Chondrocyte (in vitro differentiated cells): Measurements from ENCODE around the gene FZD7. TPM values are rescaled to one million over a fixed set of nuclear protein-coding genes. Genes with fewer than 3 reads are reported as not detected.
A peak's percentile ranks its signal among the peaks of the same experiment; 100 is the strongest.

Experiments
- DNase-seq: peaks from one replicate; pipeline ENCODE4 v3.0.0; 2021; ENCODE audit warnings: mixed read lengths, low spot score
- H3K27ac Mint-ChIP-seq: one replicate; pipeline ENCODE4 v1.8.0; 2021; ENCODE audit warnings: mild to moderate bottlenecking, moderate library complexity, mixed read lengths; ENCODE audit not compliant: unreplicated experiment
- H3K27me3 Mint-ChIP-seq: 2 replicates; pipeline ENCODE4 v1.8.0; 2021; ENCODE audit warnings: low read depth, mixed read lengths
- H3K36me3 Mint-ChIP-seq: 2 replicates; pipeline ENCODE4 v1.8.0; 2021; ENCODE audit warnings: low read depth, mixed read lengths
- H3K4me1 Mint-ChIP-seq: 2 replicates; pipeline ENCODE4 v1.8.0; 2021; ENCODE audit warnings: low read depth, mild to moderate bottlenecking, mixed read lengths
- H3K4me3 Mint-ChIP-seq: one replicate; pipeline ENCODE4 v1.8.0; 2021; ENCODE audit warnings: mild to moderate bottlenecking, moderate library complexity, mixed read lengths; ENCODE audit not compliant: unreplicated experiment
- H3K9me3 Mint-ChIP-seq: 2 replicates; pipeline ENCODE4 v1.8.0; 2021; ENCODE audit warnings: low read depth, mixed read lengths
- long read RNA-seq: library from polyadenylated mRNA; stranded (forward); transcript quantifications from one replicate; pipeline ENCODE4 v2.0.0, GENCODE V29; 2021
- total RNA-seq: library from RNA; stranded (reverse); gene quantifications from 3 replicates; pipeline ENCODE4 v1.2.1, GENCODE V29; 2021
- TF ChIP-seq, protein P1 (sequence below): fragments of 200-600 bp; sonication (generic); IDR thresholded peaks from 2 replicates; pipeline ENCODE4 v1.5.0; 2021; ENCODE audit warnings: antibody characterized with exemption, mild to moderate bottlenecking, moderate library complexity

The FZD7 gene
- total RNA-seq = 61.0 to 66.2 TPM (median 63.1 TPM) in 3 replicates
- long read RNA-seq, transcript FZD7-201 (1 exons, 3,859 nt) = major isoform, 138 of 138 reads
- long read RNA-seq, partial matches to known transcripts = 0 of 138 reads
- long read RNA-seq, other reads (novel, unspliced or antisense) = 0 of 138 reads

DNA sequence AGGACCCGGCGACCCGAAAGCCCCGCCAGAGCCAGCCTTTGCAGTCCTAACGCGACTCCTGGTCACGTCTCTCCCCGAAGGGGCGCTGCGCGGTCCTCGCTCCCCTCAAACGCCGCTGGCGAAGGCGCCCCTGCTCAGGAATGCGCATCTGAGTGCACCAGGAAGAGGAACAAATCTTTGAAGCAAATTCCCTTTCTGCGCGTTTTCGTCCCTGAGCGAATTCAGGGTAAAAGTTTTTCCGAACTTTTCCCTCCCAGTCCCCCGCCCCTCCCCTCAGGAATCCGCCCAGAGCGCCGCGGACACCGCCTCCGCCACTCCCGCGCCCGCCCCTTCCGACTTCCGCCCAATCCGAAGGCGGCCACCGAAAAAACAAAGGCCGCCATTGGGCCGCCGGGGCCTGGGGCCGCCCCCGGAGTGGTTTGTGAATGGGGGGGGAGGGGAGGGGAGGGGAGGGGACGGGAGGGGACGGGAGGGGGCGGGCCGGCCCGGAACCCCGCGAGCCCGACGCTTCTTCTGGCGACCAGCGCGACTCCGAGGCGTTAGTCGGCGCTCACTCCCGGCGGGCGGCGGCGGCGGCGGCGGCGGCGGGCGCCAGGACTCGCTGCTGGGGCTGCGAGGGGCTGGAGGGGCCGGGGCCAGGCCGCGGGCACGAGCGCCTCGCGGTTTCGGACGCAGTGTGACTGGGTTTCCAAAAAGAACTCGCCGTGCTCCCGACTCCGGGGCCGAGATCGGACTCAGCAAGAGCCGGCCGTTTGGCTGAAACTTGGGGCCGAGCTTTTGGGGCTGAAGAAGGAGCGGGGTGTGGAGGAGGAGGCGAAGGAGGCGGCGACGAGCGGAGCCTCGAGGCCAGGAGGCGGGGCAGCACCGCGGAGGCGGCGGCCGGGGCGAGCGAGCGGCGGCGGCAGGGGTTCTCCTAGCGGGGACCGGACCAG lies at the start of gene FZD7:
Gene FZD7 (plus strand): TSS at position 539 of the 932 bp plus-strand sequence. CDS start 793 bp downstream, outside the sequence.
- Mint-ChIP-seq H3K27ac (peak within 1 kb of the TSS; percentile 94), H3K36me3 (peaks cover 1% of the 10 kb centered on the region), H3K9me3 (no peaks in the 10 kb centered on the region), H3K27me3 (no peaks in the 10 kb centered on the region), H3K4me1 (peaks cover 30% of the 10 kb centered on the region), H3K4me3 (peak within 1 kb of the TSS; percentile 82)
- peak; percentile 97 for DNase-seq
- TF ChIP-seq, protein P1, sequence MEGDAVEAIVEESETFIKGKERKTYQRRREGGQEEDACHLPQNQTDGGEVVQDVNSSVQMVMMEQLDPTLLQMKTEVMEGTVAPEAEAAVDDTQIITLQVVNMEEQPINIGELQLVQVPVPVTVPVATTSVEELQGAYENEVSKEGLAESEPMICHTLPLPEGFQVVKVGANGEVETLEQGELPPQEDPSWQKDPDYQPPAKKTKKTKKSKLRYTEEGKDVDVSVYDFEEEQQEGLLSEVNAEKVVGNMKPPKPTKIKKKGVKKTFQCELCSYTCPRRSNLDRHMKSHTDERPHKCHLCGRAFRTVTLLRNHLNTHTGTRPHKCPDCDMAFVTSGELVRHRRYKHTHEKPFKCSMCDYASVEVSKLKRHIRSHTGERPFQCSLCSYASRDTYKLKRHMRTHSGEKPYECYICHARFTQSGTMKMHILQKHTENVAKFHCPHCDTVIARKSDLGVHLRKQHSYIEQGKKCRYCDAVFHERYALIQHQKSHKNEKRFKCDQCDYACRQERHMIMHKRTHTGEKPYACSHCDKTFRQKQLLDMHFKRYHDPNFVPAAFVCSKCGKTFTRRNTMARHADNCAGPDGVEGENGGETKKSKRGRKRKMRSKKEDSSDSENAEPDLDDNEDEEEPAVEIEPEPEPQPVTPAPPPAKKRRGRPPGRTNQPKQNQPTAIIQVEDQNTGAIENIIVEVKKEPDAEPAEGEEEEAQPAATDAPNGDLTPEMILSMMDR = peak; percentile 62

DNA sequence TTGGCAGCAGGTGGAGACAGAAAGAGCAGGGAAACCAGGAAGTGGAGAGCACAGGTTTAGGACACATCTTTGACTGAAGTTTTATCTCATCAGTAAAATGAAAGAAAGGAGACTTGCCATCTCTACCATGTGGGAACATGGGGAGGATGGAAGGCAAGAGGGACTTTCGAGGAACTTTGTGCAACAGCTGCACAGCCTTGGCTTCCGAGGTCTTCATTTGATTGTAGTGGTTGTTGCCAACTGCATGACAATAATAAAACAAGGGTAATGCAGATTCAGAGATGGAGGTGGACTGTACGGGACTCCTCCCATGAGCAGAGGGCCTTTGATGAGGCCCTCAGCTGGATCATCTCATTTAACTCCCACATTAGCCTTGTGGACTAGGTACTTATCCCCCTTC lies 49.3 kb upstream of the FZD7 start:
- Mint-ChIP-seq H3K9me3 (no peaks in the 10 kb centered on the region), H3K27ac (no peak overlapping the region), H3K36me3 (no peaks in the 10 kb centered on the region), H3K4me1 (peaks cover 24% of the 10 kb centered on the region), H3K27me3 (no peaks in the 10 kb centered on the region), H3K4me3 (no peak overlapping the region)
- TF ChIP-seq, protein P1 = no peak
- no peak for DNase-seq

DNA sequence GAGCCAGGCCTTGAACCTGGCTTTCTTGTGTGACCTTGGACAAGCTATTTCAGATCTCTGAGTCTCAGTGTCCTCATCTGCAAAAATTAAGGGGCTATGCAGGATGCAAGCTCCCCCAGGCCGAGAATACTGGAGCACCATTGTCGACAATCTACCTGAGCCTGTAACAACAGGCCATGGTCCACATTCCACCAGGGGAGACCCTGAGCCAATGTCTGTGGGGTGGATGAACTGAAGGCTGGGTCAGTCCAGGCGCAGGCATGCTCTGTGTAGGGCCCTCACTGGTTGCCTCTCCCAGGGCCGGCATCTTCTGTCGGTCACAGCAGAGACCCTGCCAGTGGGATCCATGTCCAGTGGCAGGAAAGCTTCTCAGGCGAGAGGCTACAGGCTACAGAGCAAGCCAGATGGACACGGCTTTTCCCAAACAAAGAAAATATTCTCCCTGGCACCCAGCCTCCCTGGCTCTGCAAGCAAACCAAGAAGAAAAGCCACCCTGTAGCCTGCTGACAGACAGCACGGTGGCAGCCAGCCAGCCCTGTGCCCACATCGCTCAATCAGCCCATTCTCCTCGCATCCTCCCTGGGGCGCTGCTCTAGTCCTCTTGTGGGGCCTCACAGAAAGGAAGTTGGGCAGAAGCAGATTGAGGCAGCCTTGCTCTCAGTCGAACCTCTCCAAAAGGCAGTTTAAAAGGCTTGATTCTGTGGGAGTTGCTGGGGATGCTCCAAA lies 48.7 kb upstream of the FZD7 start:
- H3K9me3 Mint-ChIP-seq = no peaks in the 10 kb centered on the region
- no peak overlapping the region for H3K4me3 Mint-ChIP-seq
- H3K4me1 Mint-ChIP-seq = peaks cover 24% of the 10 kb centered on the region
- no peaks in the 10 kb centered on the region for H3K36me3 Mint-ChIP-seq
- TF ChIP-seq, protein P1 = no peak
- DNase-seq = no peak
- H3K27me3 Mint-ChIP-seq = no peaks in the 10 kb centered on the region
- no peak overlapping the region for H3K27ac Mint-ChIP-seq

DNA sequence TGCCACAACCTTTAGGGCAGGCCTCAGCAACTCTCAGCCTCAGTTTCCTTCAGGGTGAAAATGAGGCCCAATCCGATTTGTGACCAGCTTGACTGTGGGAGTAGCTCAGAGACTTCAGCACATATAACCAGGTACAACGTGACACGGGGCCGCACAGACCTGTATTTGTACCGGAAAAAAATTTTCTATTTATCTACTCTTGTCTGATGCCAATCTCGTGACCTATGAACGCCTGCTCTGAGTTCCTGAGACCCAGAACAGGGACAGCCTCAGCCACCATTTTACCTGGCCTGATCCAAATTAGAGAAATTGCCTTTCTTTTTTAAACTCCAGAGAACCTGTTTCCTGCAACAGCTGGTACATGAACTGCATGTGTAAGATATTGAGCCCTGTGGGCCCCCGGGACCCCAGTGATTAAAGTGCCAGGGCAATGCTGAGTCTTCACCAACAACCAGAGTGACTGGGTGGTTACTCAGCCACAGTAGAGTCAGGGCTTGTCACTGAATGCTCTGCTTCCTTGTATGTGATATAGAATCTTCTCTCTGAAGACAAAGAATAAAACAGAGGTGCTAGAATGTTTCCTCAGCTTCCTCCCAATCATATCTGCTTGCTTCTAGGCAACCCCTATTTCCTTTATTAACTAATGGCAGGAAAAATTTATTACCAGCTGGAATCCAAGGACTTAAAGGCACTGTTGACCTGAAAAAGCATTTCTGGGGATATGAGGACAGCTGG lies 47.8 kb upstream of the FZD7 start:
- Mint-ChIP-seq H3K27me3 (no peaks in the 10 kb centered on the region), H3K27ac (peak overlapping the region; percentile 22), H3K4me1 (peaks cover 24% of the 10 kb centered on the region), H3K4me3 (no peak overlapping the region), H3K9me3 (no peaks in the 10 kb centered on the region), H3K36me3 (no peaks in the 10 kb centered on the region)
- TF ChIP-seq, protein P1 = no peak
- no peak for DNase-seq

DNA sequence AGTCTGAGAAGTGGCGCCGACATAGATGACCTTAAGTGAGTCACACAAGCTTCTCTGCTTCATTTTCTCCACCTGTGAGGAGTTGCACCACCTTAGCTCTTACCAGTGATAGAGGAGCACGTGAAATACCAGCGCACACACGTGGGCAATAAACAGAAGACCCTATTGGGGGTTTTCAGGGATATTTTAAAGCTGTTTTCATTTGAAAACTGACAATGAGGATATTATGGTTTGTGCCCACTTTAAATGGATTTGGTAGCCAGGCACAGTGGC lies 47.3 kb upstream of the FZD7 start:
- Mint-ChIP-seq H3K36me3 (no peaks in the 10 kb centered on the region), H3K27ac (no peak overlapping the region), H3K9me3 (no peaks in the 10 kb centered on the region), H3K4me3 (no peak overlapping the region), H3K27me3 (no peaks in the 10 kb centered on the region), H3K4me1 (peaks cover 24% of the 10 kb centered on the region)
- TF ChIP-seq, protein P1 = no peak
- no peak for DNase-seq
